Activated CD8-positive, alpha-beta memory T cell treated with anti-CD3 and anti-CD28 coated beads, Interleukin-2, amount 50 U/mL, for 24 hours (primary cell): Measurements from ENCODE around the gene MAPK7.

Source experiments
- DNase-seq: peaks from one replicate; pipeline ENCODE4 v3.0.0-alpha.2; 2020; ENCODE audit errors: extremely low read depth

Gene MAPK7

GRCh38 chr17:19380481-19381301 is 2.4 kb downstream of the MAPK7 start:
- no peak for DNase-seq

- no peak for DNase-seq
Measured at GRCh38 chr17:19381361-19381740, 3.1 kb downstream of the MAPK7 start.

GRCh38 chr17:19381741-19382444 is 3.6 kb downstream of the MAPK7 start:
- DNase-seq, result no peak

- DNase-seq, result no peak
Measured at GRCh38 chr17:19382531-19383444, 4.5 kb downstream of the MAPK7 start.

- DNase-seq, result no peak
Measured at GRCh38 chr17:19383681-19384470, 5.6 kb downstream of the MAPK7 start.

- DNase-seq, result no peak
Measured at GRCh38 chr17:19384723-19385391, 6.6 kb downstream of the MAPK7 start.

- DNase-seq, result no peak
Measured at GRCh38 chr17:19385521-19385983, 7.3 kb downstream of the MAPK7 start.

- no peak for DNase-seq
Measured at GRCh38 chr17:19386051-19386929, 8.0 kb downstream of the MAPK7 start.

GRCh38 chr17:19386974-19387920 is 8.9 kb downstream of the MAPK7 start, which contains the start of gene MFAP4:
TSS of gene MFAP4 (minus strand) at chr17:19387190. CDS start at chr17:19387155, 35 bp downstream.
- no peak for DNase-seq

- DNase-seq, result no peak
Measured at GRCh38 chr17:19387921-19388521, 9.7 kb downstream of the MAPK7 start.

- DNase-seq, result no peak
Measured at GRCh38 chr17:19388791-19389785, 10.8 kb downstream of the MAPK7 start.

- DNase-seq, result no peak
Measured at GRCh38 chr17:19390951-19391350, 12.7 kb downstream of the MAPK7 start.

GRCh38 chr17:19391432-19391831 is 13.1 kb downstream of the MAPK7 start:
- DNase-seq, result no peak

GRCh38 chr17:19392303-19392702 is 14.0 kb downstream of the MAPK7 start:
- no peak for DNase-seq

GRCh38 chr17:19397556-19398041 is 19.3 kb downstream of the MAPK7 start:
- no peak for DNase-seq
